Naive thymus-derived CD4-positive, alpha-beta T cell (primary cell): ENCODE measurements around the gene HMCN1. TPM values are rescaled to one million over a fixed set of nuclear protein-coding genes. Genes with fewer than 3 reads are reported as not detected.

Experiments
- ATAC-seq: fragments of 150-1000 bp; cut with Tn5 transposase; 2 replicates; pipeline ENCODE4 v1.10.0; 2021; ENCODE audit warnings: mild to moderate bottlenecking, moderate library complexity
- CTCF ChIA-PET: fragments of 350-600 bp; sonication (Branson Sonifier 250); formaldehyde crosslinking; loops from one replicate; lab custom pipeline; 2021; ENCODE audit warnings: antibody characterized with exemption; lab: Charles Lee
- POLR2A ChIA-PET: fragments of 350-600 bp; sonication (Branson Sonifier 250); formaldehyde crosslinking; loops from one replicate; lab custom pipeline; 2021; ENCODE audit warnings: antibody characterized with exemption, inconsistent platforms; lab: Charles Lee
- DNase-seq, 9 donors: peaks; one replicate each; pipeline versions ENCODE4 v3.0.0 to v3.0.0-alpha.2; 2020 to 2022; ENCODE audit warnings: mixed read lengths in 1 of 9
- H3K27ac ChIP-seq: one replicate; pipeline ENCODE4 v1.7.0; 2013; ENCODE audit warnings: mild to moderate bottlenecking, low read depth, low read length, moderate library complexity
- H3K27me3 ChIP-seq, 2 donors: one replicate each; pipeline ENCODE4 v1.7.0; 2013; ENCODE audit warnings: low read length in 2 of 2, mild to moderate bottlenecking in 2 of 2, moderate library complexity in 2 of 2; ENCODE audit not compliant: control insufficient read depth in 2 of 2, insufficient read depth in 2 of 2
- H3K36me3 ChIP-seq, 3 experiments: 1 replicate in 2 of 3; 2 replicates in 1 of 3; pipeline ENCODE4 v1.7.0; 2013; ENCODE audit warnings: low read length in 3 of 3, mild to moderate bottlenecking in 3 of 3, moderate library complexity in 1 of 3; ENCODE audit not compliant: insufficient read depth in 3 of 3, control insufficient read depth in 2 of 3
- H3K4me1 ChIP-seq, 2 donors: one replicate each; pipeline ENCODE4 v1.7.0; 2013; ENCODE audit warnings: low read length in 2 of 2, mild to moderate bottlenecking in 2 of 2, moderate library complexity in 1 of 2; ENCODE audit not compliant: control insufficient read depth in 2 of 2, insufficient read depth in 2 of 2
- H3K4me3 ChIP-seq: 2 replicates; pipeline ENCODE4 v1.7.0; 2013; ENCODE audit warnings: mild to moderate bottlenecking, low read length
- H3K9me3 ChIP-seq, 3 experiments: 1 replicate in 2 of 3; 2 replicates in 1 of 3; pipeline ENCODE4 v1.7.0; 2013; ENCODE audit warnings: low read length in 3 of 3; ENCODE audit not compliant: control insufficient read depth in 2 of 3
- H3K27ac Mint-ChIP-seq, 9 donors: one replicate each; pipeline ENCODE4 v1.8.0; 2020 to 2022; ENCODE audit warnings: mixed read lengths in 9 of 9, mild to moderate bottlenecking in 8 of 9, moderate library complexity in 5 of 9, inconsistent platforms in 2 of 9
- H3K27me3 Mint-ChIP-seq, 5 donors: one replicate each; pipeline ENCODE4 v1.8.0; 2021 to 2022; ENCODE audit warnings: mixed read lengths in 5 of 5, mild to moderate bottlenecking in 1 of 5
- H3K36me3 Mint-ChIP-seq, 5 donors: one replicate each; pipeline ENCODE4 v1.8.0; 2020 to 2022; ENCODE audit warnings: mixed read lengths in 5 of 5, mild to moderate bottlenecking in 3 of 5, inconsistent platforms in 1 of 5
- H3K4me1 Mint-ChIP-seq, 7 donors: one replicate each; pipeline ENCODE4 v1.8.0; 2020 to 2022; ENCODE audit warnings: mixed read lengths in 7 of 7, mild to moderate bottlenecking in 3 of 7, inconsistent platforms in 1 of 7
- H3K4me3 Mint-ChIP-seq, 10 donors: one replicate each; pipeline ENCODE4 v1.8.0; 2020 to 2022; ENCODE audit warnings: mild to moderate bottlenecking in 10 of 10, mixed read lengths in 10 of 10, moderate library complexity in 6 of 10, inconsistent platforms in 2 of 10
- H3K9me3 Mint-ChIP-seq, 11 donors: one replicate each; pipeline ENCODE4 v1.8.0; 2020 to 2022; ENCODE audit warnings: mixed read lengths in 11 of 11, mild to moderate bottlenecking in 4 of 11, inconsistent platforms in 1 of 11, moderate library complexity in 1 of 11
- intact Hi-C, 2 donors: fragments of 100-400 bp; cut with micrococcal nuclease; formaldehyde crosslinking; loops; one replicate each; pipeline ENCODE4 v1.15.1; 2023
- polyA plus RNA-seq, 2 donors: library from polyadenylated mRNA; unstranded; fragments of 300-500 nt; fragmentation: Illumina TruSeq; gene quantifications; one replicate each; pipeline ENCODE4 v1.2.3, GENCODE V29; 2021
- total RNA-seq, 6 experiments: library from RNA in 5 of 6; stranded (reverse) in 5 of 6; gene quantifications; 1 replicate in 5 of 6; 2 replicates in 1 of 6; pipeline ENCODE4 v1.2.3 and lab custom pipeline; 2021 to 2026

The HMCN1 gene
- total and polyA plus RNA-seq, 7 experiments from 2014 or later = under 0.01 to 0.19 (median 0.16) TPM; not detected in 3

GRCh38 chr1:186195377-186195931 lies 461.3 kb downstream of the HMCN1 start:
- ChIA-PET POLR2A (no interaction called here), CTCF (interaction anchor here (0.7 kb wide), 1 partner anchor 493 kb away, joined by 5 read pairs; no protein-coding TSS in a partner anchor)
- no peaks in the 10 kb centered on the region for H3K4me1 ChIP-seq
- H3K4me3 Mint-ChIP-seq = no peak overlapping the region
- ATAC-seq (peak; percentile 81), DNase-seq (no peak)
- no peak overlapping the region for H3K4me3 ChIP-seq
- H3K4me1 Mint-ChIP-seq = peaks cover 0 to 2% (median 0%) of the 10 kb centered on the region in 7 donors
- peaks cover 15 to 23% (median 19%) of the 10 kb centered on the region in 5 donors for H3K27me3 Mint-ChIP-seq
- H3K27ac Mint-ChIP-seq = no peak overlapping the region
- no peaks in the 10 kb centered on the region for H3K9me3 ChIP-seq
- no peaks in the 10 kb centered on the region for H3K27me3 ChIP-seq
- peaks cover 0 to 3% (median 0%) of the 10 kb centered on the region in 5 donors for H3K36me3 Mint-ChIP-seq
- intact Hi-C loops = no loop called here
- H3K27ac ChIP-seq = no peak overlapping the region
- no peaks in the 10 kb centered on the region for H3K36me3 ChIP-seq
- H3K9me3 Mint-ChIP-seq = peaks cover 0 to 4% (median 0%) of the 10 kb centered on the region in 11 donors

- Histone ChIP-seq H3K4me3 (no peak overlapping the region), H3K4me1 (peaks cover 0 to 8% of the 10 kb centered on the region in 2 donors), H3K27me3 (peaks cover 0 to 6% of the 10 kb centered on the region in 2 donors), H3K9me3 (no peaks in the 10 kb centered on the region), H3K27ac (no peak overlapping the region), H3K36me3 (no peaks in the 10 kb centered on the region)
- Mint-ChIP-seq H3K27ac (no peak overlapping the region), H3K4me1 (peaks cover 4 to 24% (median 19%) of the 10 kb centered on the region in 7 donors), H3K27me3 (peaks cover 44 to 55% (median 52%) of the 10 kb centered on the region in 5 donors), H3K36me3 (peaks cover 0 to 4% (median 0%) of the 10 kb centered on the region in 5 donors), H3K9me3 (peaks cover 0 to 10% (median 1%) of the 10 kb centered on the region in 11 donors), H3K4me3 (no peak overlapping the region)
- DNase-seq (no peak), ATAC-seq (no peak)
- intact Hi-C loops = no loop called here
- ChIA-PET POLR2A (no interaction called here), CTCF (no interaction called here)
Observed at GRCh38 chr1:186202271-186202764, 468.1 kb downstream of the HMCN1 start.

- Mint-ChIP-seq H3K27me3 (peaks cover 42 to 59% (median 52%) of the 10 kb centered on the region in 5 donors), H3K9me3 (peaks cover 0 to 10% (median 1%) of the 10 kb centered on the region in 11 donors), H3K27ac (no peak overlapping the region), H3K4me1 (peaks cover 4 to 24% (median 19%) of the 10 kb centered on the region in 7 donors), H3K36me3 (peaks cover 0 to 4% (median 0%) of the 10 kb centered on the region in 5 donors), H3K4me3 (no peak overlapping the region)
- no peak overlapping the region for H3K27ac ChIP-seq
- no peak overlapping the region for H3K4me3 ChIP-seq
- H3K4me1 ChIP-seq = peaks cover 0 to 8% of the 10 kb centered on the region in 2 donors
- intact Hi-C loops = no loop called here
- peaks cover 0 to 7% of the 10 kb centered on the region in 2 donors for H3K27me3 ChIP-seq
- no peak for ATAC-seq
- ChIA-PET CTCF (no interaction called here), POLR2A (no interaction called here)
- no peaks in the 10 kb centered on the region for H3K36me3 ChIP-seq
- no peaks in the 10 kb centered on the region for H3K9me3 ChIP-seq
- no peak for DNase-seq
Observed at GRCh38 chr1:186202776-186203175, 468.6 kb downstream of the HMCN1 start.

GRCh38 chr1:186206048-186206570 lies 471.9 kb downstream of the HMCN1 start:
- ChIA-PET POLR2A (no interaction called here), CTCF (no interaction called here)
- intact Hi-C loops = no loop called here
- Mint-ChIP-seq H3K4me1 (peaks cover 6 to 24% (median 19%) of the 10 kb centered on the region in 7 donors), H3K36me3 (peaks cover 0 to 10% (median 0%) of the 10 kb centered on the region in 5 donors), H3K9me3 (peaks cover 0 to 10% (median under 1%) of the 10 kb centered on the region in 11 donors), H3K27ac (no peak overlapping the region), H3K27me3 (peaks cover 60 to 77% (median 70%) of the 10 kb centered on the region in 5 donors), H3K4me3 (peak overlapping the region in 5 of 10 donors; percentile 18 to 57 (median 27))
- Histone ChIP-seq H3K4me1 (peaks cover 0 to 8% of the 10 kb centered on the region in 2 donors), H3K9me3 (no peaks in the 10 kb centered on the region), H3K27me3 (peaks cover 0 to 7% of the 10 kb centered on the region in 2 donors), H3K4me3 (no peak overlapping the region), H3K36me3 (no peaks in the 10 kb centered on the region), H3K27ac (no peak overlapping the region)
- no peak for ATAC-seq
- DNase-seq = peak in 4 of 9 donors; percentile 5 to 19 (median 7)

GRCh38 chr1:186207391-186208085 lies 473.3 kb downstream of the HMCN1 start:
- ChIA-PET CTCF (interaction anchor here (0.5 kb wide), 1 partner anchor 1431 kb away, joined by 4 read pairs; no protein-coding TSS in a partner anchor), POLR2A (no interaction called here)
- ATAC-seq = no peak
- peaks cover 0 to 10% (median 0%) of the 10 kb centered on the region in 5 donors for H3K36me3 Mint-ChIP-seq
- no peaks in the 10 kb centered on the region for H3K36me3 ChIP-seq
- no peak for DNase-seq
- peaks cover 0 to 7% of the 10 kb centered on the region in 2 donors for H3K27me3 ChIP-seq
- H3K27ac Mint-ChIP-seq = no peak overlapping the region
- H3K9me3 ChIP-seq = no peaks in the 10 kb centered on the region
- H3K27ac ChIP-seq = no peak overlapping the region
- no peak overlapping the region for H3K4me3 Mint-ChIP-seq
- H3K4me1 Mint-ChIP-seq = peaks cover 6 to 24% (median 19%) of the 10 kb centered on the region in 7 donors
- peaks cover 54 to 69% (median 63%) of the 10 kb centered on the region in 5 donors for H3K27me3 Mint-ChIP-seq
- H3K4me3 ChIP-seq = no peak overlapping the region
- H3K9me3 Mint-ChIP-seq = peaks cover 0 to 10% (median 0%) of the 10 kb centered on the region in 11 donors
- peaks cover 0 to 8% of the 10 kb centered on the region in 2 donors for H3K4me1 ChIP-seq
- intact Hi-C loops = no loop called here

GRCh38 chr1:186208405-186209129 lies 474.4 kb downstream of the HMCN1 start:
- ATAC-seq = no peak

More at GRCh38 chr1:186208405-186209129, 474.4 kb downstream of the HMCN1 start:
- Mint-ChIP-seq H3K9me3 (peaks cover 0 to 10% (median 0%) of the 10 kb centered on the region in 11 donors), H3K4me3 (no peak overlapping the region), H3K4me1 (peaks cover 6 to 24% (median 19%) of the 10 kb centered on the region in 7 donors), H3K27ac (no peak overlapping the region), H3K27me3 (peaks cover 47 to 70% (median 61%) of the 10 kb centered on the region in 5 donors), H3K36me3 (peaks cover 0 to 6% (median 0%) of the 10 kb centered on the region in 5 donors)
- ChIA-PET POLR2A (no interaction called here), CTCF (no interaction called here)
- H3K4me3 ChIP-seq = no peak overlapping the region
- peaks cover 0 to 8% of the 10 kb centered on the region in 2 donors for H3K4me1 ChIP-seq
- no peak for DNase-seq
- H3K9me3 ChIP-seq = no peaks in the 10 kb centered on the region
- H3K36me3 ChIP-seq = no peaks in the 10 kb centered on the region
- intact Hi-C loops = no loop called here
- peaks cover 0 to 7% of the 10 kb centered on the region in 2 donors for H3K27me3 ChIP-seq
- H3K27ac ChIP-seq = no peak overlapping the region
